ENCODE measurements around the gene OCIAD1.
A peak's percentile ranks its signal among the peaks of the same experiment; 100 is the strongest.
"Not testable (repeated sequence)": the region's sequence is repeated elsewhere in the genome, so short reads cannot be mapped to it uniquely, and the experiment has no call there.

OCIAD1 gene, protein sequence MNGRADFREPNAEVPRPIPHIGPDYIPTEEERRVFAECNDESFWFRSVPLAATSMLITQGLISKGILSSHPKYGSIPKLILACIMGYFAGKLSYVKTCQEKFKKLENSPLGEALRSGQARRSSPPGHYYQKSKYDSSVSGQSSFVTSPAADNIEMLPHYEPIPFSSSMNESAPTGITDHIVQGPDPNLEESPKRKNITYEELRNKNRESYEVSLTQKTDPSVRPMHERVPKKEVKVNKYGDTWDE

DNA sequence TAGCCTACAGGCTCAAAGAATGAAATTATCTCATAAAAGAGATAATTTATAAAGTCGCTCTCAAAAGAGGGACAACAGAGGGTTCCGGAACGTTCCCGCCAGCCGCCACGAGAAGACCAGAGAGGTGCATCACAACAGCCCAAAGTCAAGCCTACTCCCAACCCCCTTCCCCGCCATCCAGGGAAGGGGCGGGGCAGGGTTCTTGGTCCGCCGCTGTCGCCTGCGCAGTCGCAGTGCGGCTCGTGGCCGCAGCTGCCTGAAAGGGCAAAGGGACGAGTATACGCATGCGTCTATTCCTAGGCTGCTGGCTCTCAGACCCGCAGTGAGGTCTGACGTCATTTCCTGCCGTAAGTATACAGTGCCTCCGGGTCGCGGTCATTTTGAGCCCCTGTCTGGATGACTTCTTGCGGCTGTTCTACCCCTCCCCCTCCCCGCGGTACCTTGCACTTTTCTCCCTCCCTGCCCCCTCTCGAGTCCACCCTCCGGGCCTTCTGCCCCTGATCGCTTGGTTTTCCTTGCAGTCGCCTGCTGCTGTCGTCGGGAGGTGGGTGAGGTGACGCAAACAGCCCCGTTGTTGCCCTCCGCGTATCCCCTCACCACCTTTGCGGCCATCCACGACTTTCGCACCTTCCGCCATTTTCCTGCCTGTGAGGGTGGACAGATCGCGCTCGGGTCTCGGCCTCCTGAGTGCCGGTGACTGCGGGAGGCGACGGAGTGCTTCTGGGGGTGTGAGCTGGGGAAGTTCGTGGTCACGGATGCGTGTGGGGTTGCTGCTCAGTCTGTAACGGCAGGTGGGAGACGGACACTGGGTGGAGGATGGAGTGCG lies at the start of gene OCIAD1:
TSS of gene OCIAD1 (plus strand) at position 383 of the 826 bp plus-strand sequence. CDS start 1,537 bp downstream, outside the sequence.
- DNase-seq (ENCODE audit: low spot score): peak; percentile 98

- no peak for DNase-seq (ENCODE audit: low spot score)
Observed at GRCh38 chr4:48781968-48782367, 48.9 kb upstream of the OCIAD1 start.

DNA sequence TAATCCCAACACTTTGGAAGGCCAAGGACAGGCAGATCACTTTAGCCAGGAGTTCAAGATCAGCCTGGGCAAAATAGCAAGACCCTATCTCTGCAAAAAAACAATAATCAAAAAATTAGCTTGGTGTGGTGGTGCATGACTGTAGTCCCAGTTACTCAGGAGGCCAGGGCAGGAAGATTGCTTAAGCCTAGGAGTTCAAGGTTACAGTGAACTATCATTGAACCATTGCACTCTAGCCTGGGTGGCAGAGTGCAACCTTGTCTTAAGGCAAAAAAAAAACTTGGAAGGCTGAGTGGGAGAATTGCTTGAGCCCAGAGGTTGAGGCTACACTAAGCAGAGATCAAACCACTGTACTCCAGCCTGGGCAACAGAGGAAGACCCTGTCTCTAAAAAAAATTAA lies 45.6 kb upstream of the OCIAD1 start:
- no peak for DNase-seq (ENCODE audit: low spot score)

- no peak for DNase-seq (ENCODE audit: low spot score)
Observed at GRCh38 chr4:48786549-48786948, 44.3 kb upstream of the OCIAD1 start.

DNA sequence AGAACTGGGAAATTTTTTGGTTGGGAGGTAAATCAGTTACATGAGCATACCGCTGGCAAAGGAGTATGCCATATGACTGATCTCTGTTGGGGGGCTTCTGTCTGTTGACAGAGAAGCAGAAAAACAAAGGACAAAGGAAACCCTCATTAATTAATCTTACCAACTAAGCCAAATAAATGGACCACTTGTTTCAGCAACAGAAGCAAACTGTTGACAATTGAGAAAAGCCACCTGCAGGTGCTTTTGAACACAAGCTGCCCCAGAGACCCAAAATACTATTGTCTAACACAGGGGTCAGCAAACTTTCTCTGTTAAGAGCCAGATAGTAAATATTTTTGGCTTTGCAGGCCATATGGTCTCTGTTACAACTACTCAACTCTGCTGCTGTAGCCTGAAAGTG lies 43.8 kb upstream of the OCIAD1 start:
- no peak for DNase-seq (ENCODE audit: low spot score)

DNA sequence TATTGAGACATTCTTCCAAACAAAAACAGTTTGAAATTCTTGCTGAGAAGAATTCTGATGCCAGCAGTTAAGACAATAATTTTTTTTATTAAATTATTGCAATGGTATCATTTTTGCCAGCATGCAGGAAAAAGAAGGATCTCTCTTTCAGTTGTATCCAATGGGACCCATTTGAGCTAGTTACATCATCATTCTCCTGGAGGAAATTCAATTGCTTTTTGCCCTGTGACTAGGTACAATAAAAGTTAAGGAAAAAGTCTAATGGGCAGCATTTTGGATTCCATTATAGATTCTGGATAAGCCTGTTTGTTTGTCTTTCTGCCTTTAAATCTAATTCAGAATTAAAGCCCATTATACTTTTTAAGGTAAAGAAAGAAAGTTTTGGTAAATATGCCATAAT lies 40.3 kb upstream of the OCIAD1 start:
- DNase-seq (ENCODE audit: low spot score): no peak

GRCh38 chr4:48791313-48791712 lies 39.6 kb upstream of the OCIAD1 start:
- no peak for DNase-seq (ENCODE audit: low spot score)

GRCh38 chr4:48792348-48793006 lies 38.4 kb upstream of the OCIAD1 start:
- DNase-seq (ENCODE audit: low spot score): no peak

DNA sequence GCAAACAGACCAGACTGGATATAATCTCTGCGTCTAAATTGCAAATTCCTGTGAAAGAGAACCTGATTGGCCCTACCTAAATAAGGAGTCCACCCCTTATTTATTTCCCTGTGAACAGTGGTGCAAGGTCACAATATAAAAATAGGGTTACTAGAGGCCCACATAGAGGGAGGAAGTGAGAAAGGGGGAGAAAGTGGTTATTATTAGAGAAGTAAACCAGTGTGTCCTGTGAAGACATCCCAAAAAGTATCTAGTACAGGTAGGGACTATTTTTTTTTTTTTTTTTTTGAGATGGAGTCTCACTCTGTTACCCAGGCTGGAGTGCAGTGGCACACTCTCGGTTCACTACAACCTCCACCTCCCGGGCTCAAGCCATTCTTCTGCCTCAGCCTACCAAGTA lies 35.8 kb upstream of the OCIAD1 start:
- no peak for DNase-seq (ENCODE audit: low spot score)

- DNase-seq (ENCODE audit: low spot score): no peak
Observed at GRCh38 chr4:48796191-48796926, 34.5 kb upstream of the OCIAD1 start.

GRCh38 chr4:48796927-48797679 lies 33.8 kb upstream of the OCIAD1 start:
- DNase-seq (ENCODE audit: low spot score): no peak

DNA sequence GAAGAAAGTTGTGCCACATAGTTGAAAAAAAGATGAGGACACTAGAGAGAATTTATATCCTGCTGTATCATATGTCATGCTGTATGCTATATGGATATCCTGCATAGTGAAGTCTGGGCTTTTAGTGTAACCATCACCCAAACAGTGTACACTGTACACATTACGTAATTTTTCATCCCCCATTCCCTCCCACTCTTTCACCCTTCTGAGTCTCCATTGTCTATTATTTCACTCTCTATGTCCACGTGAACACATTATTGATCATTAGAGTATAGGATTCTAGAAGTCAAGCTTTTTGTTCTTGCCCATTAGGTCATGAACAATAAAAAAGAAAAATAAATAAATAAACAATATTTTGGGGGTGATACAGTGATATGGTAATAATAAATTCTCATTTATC lies 32.8 kb upstream of the OCIAD1 start:
- no peak for DNase-seq (ENCODE audit: low spot score)

GRCh38 chr4:48799157-48799556 lies 31.7 kb upstream of the OCIAD1 start:
- DNase-seq (ENCODE audit: low spot score): no peak

DNA sequence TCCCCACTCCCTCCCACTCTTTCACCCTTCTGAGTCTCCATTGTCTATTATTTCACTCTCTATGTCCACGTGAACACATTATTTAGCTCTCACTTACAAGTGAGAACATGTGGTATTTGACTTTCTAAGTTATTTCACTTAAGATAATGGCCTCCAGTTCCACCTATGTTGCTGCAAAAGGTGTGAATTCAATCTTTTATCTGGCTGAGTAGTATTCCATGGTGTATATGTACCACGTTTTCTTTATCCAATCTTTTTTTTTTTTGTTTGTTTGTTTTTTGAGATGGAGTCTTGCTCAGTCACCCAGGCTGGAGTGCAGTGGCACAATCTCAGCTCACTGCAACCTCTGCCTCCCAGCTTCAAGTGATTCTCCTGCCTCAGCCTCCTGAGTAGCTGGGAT lies 30.7 kb upstream of the OCIAD1 start:
- DNase-seq (ENCODE audit: low spot score): not testable (repeated sequence)

GRCh38 chr4:48801016-48801715 lies 29.7 kb upstream of the OCIAD1 start:
- DNase-seq (ENCODE audit: low spot score): no peak

GRCh38 chr4:48804584-48805301 lies 26.1 kb upstream of the OCIAD1 start:
- no peak for DNase-seq (ENCODE audit: low spot score)

GRCh38 chr4:48812866-48813265 lies 18.0 kb upstream of the OCIAD1 start:
- DNase-seq (ENCODE audit: low spot score): no peak

DNA sequence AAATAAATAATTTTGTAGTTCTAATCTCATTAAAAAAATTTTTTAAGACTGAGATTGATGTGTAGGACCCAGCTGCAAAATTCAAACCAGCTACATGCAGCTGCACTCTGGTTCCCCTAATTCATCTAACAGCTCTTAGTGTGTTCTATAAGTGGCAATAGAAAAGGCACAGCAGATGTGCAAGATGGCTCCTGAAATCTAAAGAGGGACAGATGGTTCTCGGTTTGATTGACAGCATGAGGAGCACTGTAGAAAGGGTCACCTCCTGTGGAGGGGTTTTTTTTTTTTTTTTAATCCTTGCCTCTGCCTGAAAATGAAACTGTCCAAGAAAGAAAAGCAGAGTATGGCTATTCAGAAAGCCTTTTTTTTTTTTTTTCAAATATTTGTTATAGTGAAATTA lies 16.9 kb upstream of the OCIAD1 start:
- DNase-seq (ENCODE audit: low spot score): no peak

GRCh38 chr4:48815483-48815882 lies 15.4 kb upstream of the OCIAD1 start:
- no peak for DNase-seq (ENCODE audit: low spot score)

GRCh38 chr4:48816297-48816696 lies 14.6 kb upstream of the OCIAD1 start:
- DNase-seq (ENCODE audit: low spot score): not testable (repeated sequence)
